ENCODE measurements around the gene TMEM269.

TMEM269 gene

DNA sequence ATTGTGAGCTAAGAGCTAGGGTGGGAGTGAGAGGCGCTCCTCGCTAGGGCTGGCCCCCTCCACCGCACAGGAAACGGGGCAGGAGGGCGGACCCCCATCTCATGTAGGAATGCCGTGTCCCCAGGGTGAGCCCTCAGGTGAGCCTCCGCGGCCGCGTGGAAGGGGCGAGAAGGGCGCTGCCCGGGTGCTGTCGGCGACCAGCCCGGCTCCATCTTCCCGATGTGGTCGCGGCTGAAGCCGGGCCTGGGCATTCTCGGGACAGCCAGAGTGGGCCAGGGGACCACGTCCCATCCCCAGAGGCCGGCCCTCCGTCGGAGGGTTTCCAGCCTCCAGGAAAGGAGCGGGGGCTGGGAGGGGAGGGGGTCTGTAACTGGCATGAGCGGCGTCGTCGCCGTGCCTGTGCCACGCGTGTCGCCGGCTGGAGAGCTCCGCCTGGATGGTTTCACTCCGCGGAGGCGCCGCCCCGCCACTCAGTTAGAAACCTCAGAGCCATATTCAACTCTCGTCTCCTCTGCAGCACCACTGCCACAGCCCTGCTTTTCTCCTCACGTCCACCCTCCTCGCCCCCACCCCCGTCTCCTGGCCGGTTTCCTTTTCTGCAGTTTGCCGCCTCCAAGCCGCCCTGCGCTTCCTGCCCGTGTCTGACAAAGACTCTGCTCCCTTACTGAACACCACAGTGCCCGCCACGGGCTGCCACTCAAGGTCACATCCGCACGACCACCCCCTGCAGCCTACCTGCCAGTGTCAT lies at the start of gene TMEM269:
Gene TMEM269, plus strand, starts transcription at position 46 of the 748 bp plus-strand sequence. CDS start 4,903 bp downstream, outside the sequence.
- Histone ChIP-seq H3K4me3 (ENCODE audit: low read depth, low read length) (no peak within 1 kb of the TSS), H3K9me3 (ENCODE audit: control insufficient read depth, insufficient read depth, low read depth, low read length) (no peaks in the 10 kb centered on the region), H3K27ac (ENCODE audit: extremely low read depth, low read depth, low read length) (no peak within 1 kb of the TSS), H3K36me3 (ENCODE audit: control insufficient read depth in 2 of 2, insufficient read depth in 1 of 2, low read length in 2 of 2) (peaks cover 0 to 46% of the 10 kb centered on the region in 2 experiments; a peak in 2 of 3 replicates), H3K4me1 (ENCODE audit: control insufficient read depth, insufficient read depth, low read length) (no peaks in the 10 kb centered on the region)
- ChIA-PET CTCF (interaction anchor here (0.7 kb wide), 1 partner anchor 102 kb away, joined by 3 read pairs; no protein-coding TSS in a partner anchor), POLR2A (no interaction called here)
- TF ChIP-seq, protein P1, sequence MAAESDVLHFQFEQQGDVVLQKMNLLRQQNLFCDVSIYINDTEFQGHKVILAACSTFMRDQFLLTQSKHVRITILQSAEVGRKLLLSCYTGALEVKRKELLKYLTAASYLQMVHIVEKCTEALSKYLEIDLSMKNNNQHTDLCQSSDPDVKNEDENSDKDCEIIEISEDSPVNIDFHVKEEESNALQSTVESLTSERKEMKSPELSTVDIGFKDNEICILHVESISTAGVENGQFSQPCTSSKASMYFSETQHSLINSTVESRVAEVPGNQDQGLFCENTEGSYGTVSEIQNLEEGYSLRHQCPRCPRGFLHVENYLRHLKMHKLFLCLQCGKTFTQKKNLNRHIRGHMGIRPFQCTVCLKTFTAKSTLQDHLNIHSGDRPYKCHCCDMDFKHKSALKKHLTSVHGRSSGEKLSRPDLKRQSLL (tag by site-specific recombination; IDR thresholded peaks at IDR 0.05): no peak
- TF ChIP-seq, protein P2, sequence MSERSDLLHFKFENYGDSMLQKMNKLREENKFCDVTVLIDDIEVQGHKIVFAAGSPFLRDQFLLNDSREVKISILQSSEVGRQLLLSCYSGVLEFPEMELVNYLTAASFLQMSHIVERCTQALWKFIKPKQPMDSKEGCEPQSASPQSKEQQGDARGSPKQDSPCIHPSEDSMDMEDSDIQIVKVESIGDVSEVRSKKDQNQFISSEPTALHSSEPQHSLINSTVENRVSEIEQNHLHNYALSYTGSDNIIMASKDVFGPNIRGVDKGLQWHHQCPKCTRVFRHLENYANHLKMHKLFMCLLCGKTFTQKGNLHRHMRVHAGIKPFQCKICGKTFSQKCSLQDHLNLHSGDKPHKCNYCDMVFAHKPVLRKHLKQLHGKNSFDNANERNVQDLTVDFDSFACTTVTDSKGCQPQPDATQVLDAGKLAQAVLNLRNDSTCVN (tag by site-specific recombination; optimal IDR thresholded peaks at IDR 0.05): no peak
- TF ChIP-seq ZBTB8A (tag by site-specific recombination; IDR thresholded peaks at IDR 0.05): no peak
- TF ChIP-seq ZFP37 (tag by site-specific recombination; IDR thresholded peaks at IDR 0.05): no peak
- no peak for TF ChIP-seq SP3 (tag by site-specific recombination; IDR thresholded peaks at IDR 0.05)
- no peak for TF ChIP-seq ZNF501 (tag by site-specific recombination; IDR thresholded peaks at IDR 0.05)
- TF ChIP-seq REPIN1 (tag by site-specific recombination; IDR thresholded peaks at IDR 0.05; ENCODE audit: low read depth): no peak
- no peak for TF ChIP-seq ZNF354C (tag by site-specific recombination; IDR thresholded peaks at IDR 0.05; ENCODE audit: borderline replicate concordance, low read depth)
- no peak for TF ChIP-seq ZNF175 (tag by site-specific recombination; IDR thresholded peaks at IDR 0.05)
- no peak for TF ChIP-seq ZNF341 (tag by site-specific recombination; IDR thresholded peaks at IDR 0.05; ENCODE audit: low read depth)
- TF ChIP-seq GLIS2 (tag by site-specific recombination; IDR thresholded peaks at IDR 0.05): no peak
- TF ChIP-seq ZFHX2 (tag by site-specific recombination; conservative IDR thresholded peaks at IDR 0.05): no peak
- no peak for TF ChIP-seq KLF7 (tag by site-specific recombination; IDR thresholded peaks at IDR 0.05; ENCODE audit: borderline replicate concordance)
- no peak for TF ChIP-seq CTCF (tag by site-specific recombination; IDR thresholded peaks at IDR 0.05)
- no peak for TF ChIP-seq ZNF394 (tag by site-specific recombination; IDR thresholded peaks at IDR 0.05; ENCODE audit: borderline replicate concordance)
- no peak for TF ChIP-seq ZNF658 (tag by site-specific recombination; IDR thresholded peaks at IDR 0.05)
- no peak for TF ChIP-seq ZNF423 (tag by site-specific recombination; IDR thresholded peaks at IDR 0.05)

GRCh38 chr1:42735056-42735455 lies 49.7 kb upstream of the TMEM269 start:
- Histone ChIP-seq H3K4me1 (ENCODE audit: control insufficient read depth, insufficient read depth, low read length) (no peaks in the 10 kb centered on the region), H3K9me3 (ENCODE audit: control insufficient read depth, insufficient read depth, low read depth, low read length) (no peaks in the 10 kb centered on the region), H3K4me3 (ENCODE audit: low read depth, low read length) (no peak overlapping the region), H3K27ac (ENCODE audit: extremely low read depth, low read depth, low read length) (no peak overlapping the region), H3K36me3 (ENCODE audit: control insufficient read depth in 2 of 2, insufficient read depth in 1 of 2, low read length in 2 of 2) (no peaks in the 10 kb centered on the region)
- ChIA-PET CTCF (interaction anchor here (1.7 kb wide), 1 partner anchor 31 kb away, joined by 4 read pairs; the partner anchor contains the start of gene P3H1), POLR2A (no interaction called here)
- TF ChIP-seq ZNF501 (tag by site-specific recombination; IDR thresholded peaks at IDR 0.05) (no peak), REST (tag by site-specific recombination; IDR thresholded peaks at IDR 0.05) (no peak), ZNF792 (tag by site-specific recombination; IDR thresholded peaks at IDR 0.05) (no peak), GLI2 (tag by site-specific recombination; IDR thresholded peaks at IDR 0.05; ENCODE audit: borderline replicate concordance, low read depth) (no peak), ZNF248 (tag by site-specific recombination; IDR thresholded peaks at IDR 0.05) (no peak), ZNF121 (tag by site-specific recombination; IDR thresholded peaks at IDR 0.05) (no peak), ZNF843 (tag by site-specific recombination; IDR thresholded peaks at IDR 0.05) (no peak), ZNF354C (tag by site-specific recombination; IDR thresholded peaks at IDR 0.05; ENCODE audit: borderline replicate concordance, low read depth) (no peak), ZNF112 (tag by site-specific recombination; IDR thresholded peaks at IDR 0.05) (no peak), ZNF707 (tag by site-specific recombination; IDR thresholded peaks at IDR 0.05) (no peak)
- TF ChIP-seq, protein P2 (tag by site-specific recombination; optimal IDR thresholded peaks at IDR 0.05): no peak
